Activated naive CD4-positive, alpha-beta T cell treated with anti-CD3 and anti-CD28 coated beads, Interleukin-2, amount 50 U/mL, for 24 hours (primary cell): ENCODE measurements around the gene TAF8.

ENCODE experiments used
- H3K27ac Mint-ChIP-seq: one replicate; pipeline ENCODE4 v1.8.0; 2021; ENCODE audit warnings: mild to moderate bottlenecking, mixed read lengths
- H3K27me3 Mint-ChIP-seq: one replicate; pipeline ENCODE4 v1.8.0; 2021; ENCODE audit warnings: mixed read lengths
- H3K36me3 Mint-ChIP-seq: one replicate; pipeline ENCODE4 v1.8.0; 2021; ENCODE audit warnings: mixed read lengths
- H3K4me1 Mint-ChIP-seq: one replicate; pipeline ENCODE4 v1.8.0; 2021; ENCODE audit warnings: mixed read lengths
- H3K4me3 Mint-ChIP-seq: one replicate; pipeline ENCODE4 v1.8.0; 2021; ENCODE audit warnings: mild to moderate bottlenecking, mixed read lengths
- H3K9me3 Mint-ChIP-seq: one replicate; pipeline ENCODE4 v1.8.0; 2021; ENCODE audit warnings: mixed read lengths

The TAF8 gene

GRCh38 chr6:42041481-42042053 is 8.8 kb upstream of the TAF8 start:
- no peaks in the 10 kb centered on the region for H3K36me3 Mint-ChIP-seq
- peaks cover 74% of the 10 kb centered on the region for H3K4me1 Mint-ChIP-seq
- no peaks in the 10 kb centered on the region for H3K9me3 Mint-ChIP-seq
- no peaks in the 10 kb centered on the region for H3K27me3 Mint-ChIP-seq
- peak overlapping the region; percentile 100 for H3K27ac Mint-ChIP-seq
- peak overlapping the region; percentile 86 for H3K4me3 Mint-ChIP-seq

- no peaks in the 10 kb centered on the region for H3K36me3 Mint-ChIP-seq
- peak overlapping the region; percentile 100 for H3K27ac Mint-ChIP-seq
- H3K4me3 Mint-ChIP-seq: peak overlapping the region; percentile 86
- H3K9me3 Mint-ChIP-seq: no peaks in the 10 kb centered on the region
- no peaks in the 10 kb centered on the region for H3K27me3 Mint-ChIP-seq
- H3K4me1 Mint-ChIP-seq: peaks cover 80% of the 10 kb centered on the region
Measured at GRCh38 chr6:42042108-42042507, 8.2 kb upstream of the TAF8 start.

GRCh38 chr6:42043787-42044475 is 6.4 kb upstream of the TAF8 start:
- H3K4me1 Mint-ChIP-seq: peaks cover 79% of the 10 kb centered on the region
- peak overlapping the region; percentile 100 for H3K27ac Mint-ChIP-seq
- H3K4me3 Mint-ChIP-seq: peak overlapping the region; percentile 62
- no peaks in the 10 kb centered on the region for H3K9me3 Mint-ChIP-seq
- no peaks in the 10 kb centered on the region for H3K27me3 Mint-ChIP-seq
- H3K36me3 Mint-ChIP-seq: no peaks in the 10 kb centered on the region

GRCh38 chr6:42045538-42046460 is 4.5 kb upstream of the TAF8 start:
- Mint-ChIP-seq H3K36me3 (peaks cover under 1% of the 10 kb centered on the region), H3K27me3 (no peaks in the 10 kb centered on the region), H3K4me3 (peak overlapping the region; percentile 97), H3K4me1 (peaks cover 78% of the 10 kb centered on the region), H3K27ac (peak overlapping the region; percentile 95), H3K9me3 (no peaks in the 10 kb centered on the region)

GRCh38 chr6:42046464-42047212 is 3.7 kb upstream of the TAF8 start:
- Mint-ChIP-seq H3K4me1 (peaks cover 78% of the 10 kb centered on the region), H3K4me3 (peak overlapping the region; percentile 97), H3K36me3 (peaks cover 3% of the 10 kb centered on the region), H3K27me3 (no peaks in the 10 kb centered on the region), H3K27ac (peak overlapping the region; percentile 95), H3K9me3 (no peaks in the 10 kb centered on the region)

- Mint-ChIP-seq H3K9me3 (no peaks in the 10 kb centered on the region), H3K4me3 (peak overlapping the region; percentile 97), H3K36me3 (peaks cover 3% of the 10 kb centered on the region), H3K4me1 (peaks cover 77% of the 10 kb centered on the region), H3K27ac (peak overlapping the region; percentile 95), H3K27me3 (no peaks in the 10 kb centered on the region)
Measured at GRCh38 chr6:42047213-42047590, 3.1 kb upstream of the TAF8 start.

GRCh38 chr6:42047790-42048405 is 2.4 kb upstream of the TAF8 start:
- H3K27me3 Mint-ChIP-seq: no peaks in the 10 kb centered on the region
- H3K4me1 Mint-ChIP-seq: peaks cover 76% of the 10 kb centered on the region
- H3K27ac Mint-ChIP-seq: peak overlapping the region; percentile 94
- H3K4me3 Mint-ChIP-seq: peak overlapping the region; percentile 97
- peaks cover 3% of the 10 kb centered on the region for H3K36me3 Mint-ChIP-seq
- H3K9me3 Mint-ChIP-seq: no peaks in the 10 kb centered on the region

GRCh38 chr6:42049116-42049809 is 1.1 kb upstream of the TAF8 start:
- peak overlapping the region; percentile 95 for H3K27ac Mint-ChIP-seq
- H3K36me3 Mint-ChIP-seq: peaks cover 5% of the 10 kb centered on the region
- no peaks in the 10 kb centered on the region for H3K9me3 Mint-ChIP-seq
- no peaks in the 10 kb centered on the region for H3K27me3 Mint-ChIP-seq
- H3K4me3 Mint-ChIP-seq: peak overlapping the region; percentile 97
- H3K4me1 Mint-ChIP-seq: peaks cover 75% of the 10 kb centered on the region

- H3K27ac Mint-ChIP-seq: peak overlapping the region; percentile 95
- H3K4me1 Mint-ChIP-seq: peaks cover 73% of the 10 kb centered on the region
- peaks cover 5% of the 10 kb centered on the region for H3K36me3 Mint-ChIP-seq
- H3K27me3 Mint-ChIP-seq: no peaks in the 10 kb centered on the region
- H3K9me3 Mint-ChIP-seq: no peaks in the 10 kb centered on the region
- peak overlapping the region; percentile 97 for H3K4me3 Mint-ChIP-seq
Measured at GRCh38 chr6:42049948-42050296, 402 bp upstream of the TAF8 start.

- no peaks in the 10 kb centered on the region for H3K9me3 Mint-ChIP-seq
- H3K4me3 Mint-ChIP-seq: peak overlapping the region; percentile 97
- peak overlapping the region; percentile 98 for H3K27ac Mint-ChIP-seq
- H3K4me1 Mint-ChIP-seq: peaks cover 65% of the 10 kb centered on the region
- H3K36me3 Mint-ChIP-seq: peaks cover 6% of the 10 kb centered on the region
- no peaks in the 10 kb centered on the region for H3K27me3 Mint-ChIP-seq
Measured at GRCh38 chr6:42051268-42051653, 937 bp downstream of the TAF8 start.

GRCh38 chr6:42053601-42054000 is 3.3 kb downstream of the TAF8 start:
- Mint-ChIP-seq H3K4me3 (no peak overlapping the region), H3K9me3 (no peaks in the 10 kb centered on the region), H3K36me3 (peaks cover 14% of the 10 kb centered on the region), H3K27ac (no peak overlapping the region), H3K4me1 (peaks cover 50% of the 10 kb centered on the region), H3K27me3 (no peaks in the 10 kb centered on the region)

GRCh38 chr6:42059743-42060142 is 9.4 kb downstream of the TAF8 start:
- Mint-ChIP-seq H3K4me3 (no peak overlapping the region), H3K27me3 (no peaks in the 10 kb centered on the region), H3K4me1 (peaks cover 5% of the 10 kb centered on the region), H3K9me3 (no peaks in the 10 kb centered on the region), H3K27ac (no peak overlapping the region), H3K36me3 (peaks cover 27% of the 10 kb centered on the region)

- Mint-ChIP-seq H3K36me3 (peaks cover 7% of the 10 kb centered on the region), H3K9me3 (no peaks in the 10 kb centered on the region), H3K4me1 (no peaks in the 10 kb centered on the region), H3K4me3 (no peak overlapping the region), H3K27me3 (no peaks in the 10 kb centered on the region), H3K27ac (no peak overlapping the region)
Measured at GRCh38 chr6:42066156-42066675, 15.9 kb downstream of the TAF8 start.

GRCh38 chr6:42068173-42068572 is 17.8 kb downstream of the TAF8 start:
- Mint-ChIP-seq H3K9me3 (no peaks in the 10 kb centered on the region), H3K36me3 (peaks cover 8% of the 10 kb centered on the region), H3K27me3 (no peaks in the 10 kb centered on the region), H3K27ac (no peak overlapping the region), H3K4me3 (no peak overlapping the region), H3K4me1 (peaks cover 1% of the 10 kb centered on the region)
